ENCODE results near the gene VWA3B.
"Not testable (repeated sequence)": the region's sequence is repeated elsewhere in the genome, so short reads cannot be mapped to it uniquely, and the experiment has no call there.

Gene VWA3B

DNA sequence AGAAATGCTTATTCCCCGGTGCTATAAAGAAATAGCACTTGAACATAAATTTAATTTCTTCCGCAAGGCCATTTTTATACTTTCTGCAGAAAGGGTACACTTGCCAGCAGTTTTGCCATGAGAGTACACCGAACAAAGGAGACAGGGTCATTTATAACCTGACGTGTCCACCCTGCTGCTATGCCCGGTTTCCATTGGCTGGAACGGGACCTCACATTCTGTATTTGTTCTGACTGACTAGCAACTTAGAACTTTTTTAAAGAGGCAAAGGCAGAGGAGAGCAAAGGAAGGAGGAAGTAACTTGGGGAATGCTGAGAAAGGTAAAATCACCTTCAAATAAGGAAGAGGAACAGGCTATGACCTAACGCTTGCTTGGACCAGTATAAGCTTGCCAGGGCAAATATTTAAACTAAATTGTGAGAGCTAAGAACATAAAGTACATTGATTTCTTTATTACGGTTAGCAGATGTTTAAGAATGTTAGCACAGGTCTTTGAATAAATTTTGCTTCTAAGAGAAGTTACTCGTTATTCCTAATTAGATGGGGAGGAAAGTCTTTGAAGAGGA is 220.2 kb downstream of the VWA3B start:
- not testable (repeated sequence) for DNase-seq

DNA sequence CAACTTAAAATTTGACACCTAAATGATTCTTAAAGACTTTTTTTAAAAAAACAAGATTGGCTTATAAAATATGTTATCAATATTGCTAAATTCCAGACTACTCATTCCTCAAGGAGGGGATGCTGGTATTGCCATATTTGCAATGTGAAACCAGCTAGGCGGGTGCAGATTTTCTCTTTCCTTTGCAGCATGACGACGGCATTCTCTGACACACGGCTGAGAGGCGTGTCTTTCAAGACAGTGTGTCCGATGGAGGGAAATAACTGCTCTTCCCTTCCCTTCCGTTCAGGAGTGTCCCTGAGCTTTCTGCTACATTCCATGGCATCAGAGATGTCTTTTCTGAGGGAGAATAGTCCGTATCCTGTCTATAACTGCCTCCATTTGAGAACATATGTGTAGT is 221.1 kb downstream of the VWA3B start:
- no peak for DNase-seq

- peak; percentile 15 for DNase-seq
These were observed 221.6 kb downstream of the VWA3B start for GRCh38 chr2:98308532-98308931.

GRCh38 chr2:98309580-98309979 is 222.6 kb downstream of the VWA3B start:
- no peak for DNase-seq

- DNase-seq, result no peak
These were observed 223.0 kb downstream of the VWA3B start for GRCh38 chr2:98310010-98310409.

DNA sequence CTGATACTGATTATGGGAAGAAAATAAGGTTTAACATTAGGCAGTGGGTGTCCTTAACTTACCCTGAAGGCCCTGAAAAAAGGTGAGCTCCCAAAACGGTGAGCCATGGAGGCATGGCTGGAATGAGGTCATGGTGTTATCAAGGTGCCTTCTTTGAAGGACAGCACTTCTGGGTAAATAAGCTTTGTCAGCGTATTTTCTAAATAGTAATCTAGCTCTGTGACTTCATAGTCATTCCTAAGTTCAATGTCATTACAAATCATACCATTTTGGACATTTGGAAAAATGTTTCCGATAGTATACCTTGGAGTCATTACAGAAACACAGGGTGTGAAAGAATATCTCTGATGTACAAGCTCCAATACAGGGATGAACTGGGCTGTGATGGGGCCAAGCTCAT is 224.1 kb downstream of the VWA3B start:
- no peak for DNase-seq

- DNase-seq, result no peak
These were observed 225.0 kb downstream of the VWA3B start for GRCh38 chr2:98311771-98312545.

GRCh38 chr2:98313492-98314250 is 226.7 kb downstream of the VWA3B start:
- DNase-seq, result no peak

DNA sequence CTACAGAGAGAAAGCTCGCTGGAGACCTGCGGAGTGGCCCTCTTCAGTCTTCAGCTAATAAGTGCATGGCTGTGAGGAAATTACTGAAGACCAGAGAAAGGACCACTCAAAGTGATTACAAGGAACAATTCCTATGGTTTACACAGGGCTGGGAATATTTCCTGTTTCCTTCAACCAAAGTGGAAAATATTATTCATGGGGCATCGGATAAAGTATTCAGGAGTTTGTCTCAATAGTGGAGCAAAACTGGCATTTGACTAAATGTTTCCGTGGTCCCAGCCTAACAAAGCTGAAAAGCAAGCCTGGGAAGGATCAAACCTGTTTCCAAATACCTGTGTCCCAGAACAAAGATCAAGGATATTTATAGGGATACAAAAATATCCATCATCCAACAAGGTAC is 227.3 kb downstream of the VWA3B start:
- DNase-seq, result no peak

- no peak for DNase-seq
These were observed 229.0 kb downstream of the VWA3B start for GRCh38 chr2:98315957-98316356.

DNA sequence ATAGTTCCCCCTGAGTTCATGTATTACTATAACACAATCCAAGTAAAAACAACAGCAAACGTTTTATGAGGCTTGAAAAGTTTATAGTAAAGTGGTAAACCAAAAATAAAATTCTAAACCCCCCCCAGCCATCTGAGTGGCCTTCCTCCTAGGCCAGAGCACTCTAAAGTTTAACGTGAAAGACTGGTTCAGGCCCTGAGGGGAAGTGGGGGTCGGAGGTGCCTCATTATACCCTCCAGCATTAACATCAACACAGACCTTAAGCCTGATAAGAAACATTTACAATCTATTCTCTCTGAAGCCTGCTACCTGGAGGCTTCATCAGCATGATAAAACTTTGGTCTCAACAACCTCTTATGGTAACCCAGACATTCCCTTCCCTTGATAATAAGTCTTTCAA is 230.2 kb downstream of the VWA3B start:
- DNase-seq, result no peak

DNA sequence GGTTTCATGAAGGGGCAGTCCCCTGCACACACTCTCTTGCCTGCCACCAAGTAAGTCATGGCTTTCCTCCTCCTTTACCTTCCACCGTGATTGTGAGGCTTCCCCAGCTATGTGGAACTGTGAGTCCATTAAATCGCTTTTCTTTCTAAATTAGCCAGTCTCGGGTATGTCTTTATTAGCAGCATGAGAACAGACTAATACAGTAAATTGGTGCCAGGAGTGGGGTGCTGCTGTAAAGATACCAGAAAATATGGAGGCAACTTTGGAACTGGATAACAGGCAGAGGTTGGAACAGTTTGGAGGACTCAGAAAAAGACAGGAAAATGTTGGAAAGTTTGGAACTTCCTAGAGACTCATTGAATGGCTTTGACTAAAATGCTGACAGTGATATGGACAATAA is 233.2 kb downstream of the VWA3B start:
- DNase-seq, result not testable (repeated sequence)

DNA sequence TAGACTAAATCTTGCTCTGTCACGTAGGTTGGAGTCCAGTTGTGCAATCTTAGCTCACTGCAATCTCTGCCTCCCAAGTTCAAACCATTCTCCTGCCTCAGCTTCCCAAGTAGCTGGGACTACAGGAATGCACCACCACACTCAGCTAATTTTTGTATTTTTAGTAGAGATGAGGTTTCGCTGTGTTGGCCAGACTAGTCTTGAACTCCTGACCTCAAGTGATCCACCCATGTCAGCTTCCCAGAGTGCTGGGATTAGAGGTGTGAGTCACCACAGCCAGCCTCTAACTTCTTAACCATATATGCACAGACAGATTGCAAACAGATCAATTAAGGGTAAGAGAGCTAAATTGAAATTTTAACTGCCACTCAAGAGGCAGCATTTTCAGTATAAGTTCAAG is 237.2 kb downstream of the VWA3B start:
- DNase-seq, result no peak

- DNase-seq, result no peak
These were observed 240.8 kb downstream of the VWA3B start for GRCh38 chr2:98327776-98328175.

- DNase-seq, result no peak
These were observed 242.6 kb downstream of the VWA3B start for GRCh38 chr2:98329549-98329948.

- no peak for DNase-seq
These were observed 246.0 kb downstream of the VWA3B start for GRCh38 chr2:98332989-98333388.

- no peak for DNase-seq
These were observed 247.0 kb downstream of the VWA3B start for GRCh38 chr2:98333922-98334321.

GRCh38 chr2:98334439-98335078 is 247.6 kb downstream of the VWA3B start:
- peak; percentile 39 for DNase-seq

GRCh38 chr2:98335271-98335670 is 248.3 kb downstream of the VWA3B start:
- DNase-seq, result no peak

- DNase-seq, result no peak
These were observed 254.3 kb downstream of the VWA3B start for GRCh38 chr2:98341241-98341640.

- DNase-seq, result no peak
These were observed 256.3 kb downstream of the VWA3B start for GRCh38 chr2:98343285-98343684.

DNA sequence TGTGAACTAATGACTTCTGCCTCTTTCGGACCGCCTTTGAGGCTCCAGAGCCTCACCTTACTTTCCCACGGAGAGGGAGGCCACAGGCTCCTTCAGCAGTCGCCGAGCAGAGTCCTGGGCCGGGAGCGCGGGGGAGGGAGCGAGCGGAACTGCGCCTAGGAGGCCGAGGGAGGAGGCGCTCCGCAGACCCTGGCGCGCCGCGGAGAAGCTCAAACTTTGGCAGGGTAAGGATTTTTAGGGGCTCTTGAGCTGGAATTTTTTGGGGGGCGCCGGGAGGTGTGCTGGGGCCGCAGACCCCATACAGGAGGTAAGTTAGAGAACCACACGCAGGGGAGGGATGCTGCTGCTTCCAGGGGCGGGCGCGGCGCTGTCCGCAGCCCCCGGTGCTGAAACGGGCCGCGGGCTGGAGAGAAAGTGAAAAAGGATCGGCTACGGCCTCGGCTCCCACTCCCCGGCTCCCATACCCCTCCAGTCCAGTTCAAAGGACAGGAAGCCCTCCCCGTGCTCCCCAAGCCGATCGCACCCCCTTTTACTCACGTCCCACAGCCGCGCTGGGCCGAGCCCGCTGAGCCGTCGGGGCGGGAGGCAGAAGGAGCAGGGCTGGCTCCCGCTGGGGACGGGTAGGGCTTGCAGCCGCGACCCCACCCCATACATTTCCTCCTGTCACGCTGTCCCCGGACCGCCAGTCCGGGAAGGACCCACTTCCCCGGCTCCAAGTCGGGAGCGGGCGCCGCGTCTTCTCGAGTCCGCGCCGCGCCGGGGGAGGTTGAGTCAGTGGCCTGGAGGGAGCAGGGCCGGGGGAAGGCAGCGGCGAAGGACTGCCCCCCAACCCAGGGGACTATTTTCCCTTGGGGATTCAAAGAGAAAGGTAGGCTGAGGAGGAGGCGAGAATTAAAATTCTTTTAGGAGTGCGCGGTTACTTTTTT is 259.6 kb downstream of the VWA3B start, which contains the start of gene CNGA3:
CNGA3 (plus strand) TSS at position 146 of the 926 bp plus-strand sequence. CDS start 23,520 bp downstream, outside the sequence.
- DNase-seq, result no peak

All from NCI-H774 (cell line).